Lung (tissue), 12 donors: ENCODE data around the gene MATK. TPM values are rescaled to one million over a fixed set of nuclear protein-coding genes. Genes with fewer than 3 reads are reported as not detected.

Experiments used
- ATAC-seq: fragments of 200-7000 bp; cut with Tn5 transposase; one replicate; pipeline ENCODE4 v1.9.1; 2020; ENCODE audit warnings: moderate number of reproducible peaks; ENCODE audit not compliant: insufficient read depth, low FRiP score
- DNase-seq, 3 donors: peaks; one replicate each; pipeline ENCODE4 v3.0.0-alpha.2; 2013 to 2017
- H3K27ac ChIP-seq, 2 donors: one replicate each; pipeline ENCODE4 v1.5.1; 2013; ENCODE audit warnings: mild to moderate bottlenecking in 2 of 2, moderate library complexity in 2 of 2, control low read depth in 1 of 2, inconsistent platforms in 1 of 2, low read depth in 1 of 2, low read length in 1 of 2
- H3K27me3 ChIP-seq, 3 donors: one replicate each; pipeline ENCODE4 v1.5.1; 2013; ENCODE audit warnings: low read length in 2 of 3; ENCODE audit not compliant: control insufficient read depth in 3 of 3, insufficient read depth in 3 of 3
- H3K36me3 ChIP-seq, 4 donors: one replicate each; pipeline ENCODE4 v1.5.1; 2013; ENCODE audit warnings: low read length in 4 of 4, mild to moderate bottlenecking in 1 of 4, moderate library complexity in 1 of 4; ENCODE audit not compliant: control insufficient read depth in 4 of 4, insufficient read depth in 4 of 4
- H3K4me1 ChIP-seq, 5 donors: one replicate each; pipeline ENCODE4 v1.5.1; 2013; ENCODE audit warnings: low read length in 5 of 5, mild to moderate bottlenecking in 2 of 5, moderate library complexity in 1 of 5; ENCODE audit not compliant: control insufficient read depth in 5 of 5, insufficient read depth in 5 of 5
- H3K4me3 ChIP-seq: one replicate; pipeline ENCODE4 v1.5.1; 2013; ENCODE audit warnings: mild to moderate bottlenecking, control low read depth, moderate library complexity
- H3K9ac ChIP-seq, 2 donors: one replicate each; pipeline ENCODE4 v1.5.1; 2013; ENCODE audit warnings: low read length in 2 of 2, control low read depth in 1 of 2; ENCODE audit not compliant: insufficient read depth in 1 of 2
- H3K9me3 ChIP-seq, 4 donors: one replicate each; pipeline ENCODE4 v1.5.1; 2013; ENCODE audit warnings: low read length in 3 of 4, mild to moderate bottlenecking in 1 of 4, moderate library complexity in 1 of 4; ENCODE audit not compliant: control insufficient read depth in 4 of 4, insufficient read depth in 3 of 4
- CTCF ChIP-seq: IDR thresholded peaks from 2 replicates; pipeline ENCODE4 v1.5.1; 2012; ENCODE audit warnings: mild to moderate bottlenecking; ENCODE audit errors: control extremely low read depth, extremely low read depth
- WGBS, 2 donors: extraction: QIAGEN DNeasy Blood & Tissue Kit; methylation state at CpG; one replicate each; pipeline ENCODE4 v1.1.7; 2013; 5-methylcytosine and 5-hydroxymethylcytosine counted together
- polyA plus RNA-seq, 2 donors: library from polyadenylated mRNA; stranded (reverse); fragments of 200-250 nt; gene quantifications; one replicate each; pipeline ENCODE4 v1.2.1, GENCODE V29; 2013
- total RNA-seq, 2 donors: library from RNA; depleted of rRNA in 1 of 2; stranded (reverse); fragments of >200 nt in 1 of 2; gene quantifications; one replicate each; pipeline ENCODE4 v1.2.1, GENCODE V29; 2014 to 2021
- donor health status: control.
- donor health status: control.
- donor health status: Bipolar disorder and iron deficiency.
- donor health status: healthy.
- donor health status: DM: yes; HTN: yes; CAD: no.

Gene MATK
- total and polyA plus RNA-seq, 4 donors, result 3.8 to 20.0 (median 6.3) TPM

GRCh38 chr19:3765121-3765520 lies 21.1 kb downstream of the MATK start:
- no peak overlapping the region for H3K27ac ChIP-seq
- no peak for DNase-seq
- no peak for ATAC-seq
- H3K9me3 ChIP-seq, result no peaks in the 10 kb centered on the region
- H3K9ac ChIP-seq, result no peak overlapping the region
- H3K4me1 ChIP-seq, result peaks cover 0 to 10% (median 3%) of the 10 kb centered on the region in 5 donors
- peaks cover 0 to 28% (median 0%) of the 10 kb centered on the region in 4 donors for H3K36me3 ChIP-seq
- H3K27me3 ChIP-seq, result no peaks in the 10 kb centered on the region
- WGBS, 2 donors, result 92 to 95% methylated on average over 12 of the region's 12 CpGs
- no peak for TF ChIP-seq CTCF
- H3K4me3 ChIP-seq, result no peak overlapping the region

- no peak for TF ChIP-seq CTCF
- Histone ChIP-seq H3K36me3 (peaks cover 0 to 29% (median 1%) of the 10 kb centered on the region in 4 donors), H3K27ac (peak within 1 kb of the TSS; percentile 93 to 96), H3K4me1 (peaks cover 0 to 10% (median 4%) of the 10 kb centered on the region in 5 donors), H3K9ac (peak within 1 kb of the TSS; percentile 86 to 95), H3K9me3 (no peaks in the 10 kb centered on the region), H3K4me3 (peak within 1 kb of the TSS; percentile 90), H3K27me3 (no peaks in the 10 kb centered on the region)
- ATAC-seq (peak; percentile 94), DNase-seq (peak; percentile 100)
- 2% methylated on average over 47 of the region's 47 CpGs for WGBS, 2 donors
Observed at GRCh38 chr19:3762501-3763459, 23.4 kb downstream of the MATK start, which contains the start of gene MRPL54. Gene MRPL54, plus strand, starts transcription at chr19:3762682. Its CDS starts 19 bp downstream, at chr19:3762701.

- Histone ChIP-seq H3K27ac (peak overlapping the region in 1 of 2 donors; percentile 84), H3K4me1 (peaks cover 0 to 10% (median 4%) of the 10 kb centered on the region in 5 donors), H3K4me3 (no peak overlapping the region), H3K9ac (peak overlapping the region in 1 of 2 donors; percentile 86), H3K27me3 (no peaks in the 10 kb centered on the region), H3K36me3 (peaks cover 0 to 22% (median 3%) of the 10 kb centered on the region in 4 donors), H3K9me3 (no peaks in the 10 kb centered on the region)
- ATAC-seq, result no peak
- WGBS, 2 donors, result 53 to 97% methylated on average over 1 of the region's 1 CpG
- TF ChIP-seq CTCF, result no peak
- no peak for DNase-seq
Observed at GRCh38 chr19:3762130-3762473, 24.1 kb downstream of the MATK start.
